Endothelial cell of umbilical vein (primary cell): ENCODE data around the gene DNAJC4.

Experiments
- EZH2 ChIP-seq: IDR thresholded peaks from 2 replicates; pipeline ENCODE4 v1.6.1; 2012; ENCODE audit warnings: borderline replicate concordance, low read depth, mild to moderate bottlenecking, moderate library complexity, low read length, inconsistent platforms; ENCODE audit not compliant: severe bottlenecking
- JUN ChIP-seq: IDR thresholded peaks from 2 replicates; pipeline ENCODE4 v1.6.1; 2011; ENCODE audit warnings: borderline replicate concordance, low read depth; ENCODE audit not compliant: insufficient read length, insufficient read depth
- MYC ChIP-seq: IDR thresholded peaks from one replicate; pipeline ENCODE4 v1.6.1; 2011; ENCODE audit warnings: mild to moderate bottlenecking, low read depth, low read length
- POLR2A ChIP-seq: IDR thresholded peaks from 2 replicates; pipeline ENCODE4 v1.6.1; 2012; ENCODE audit warnings: low read depth, mild to moderate bottlenecking, control low read depth, low read length
- POLR2AphosphoS5 ChIP-seq: IDR thresholded peaks from 2 replicates; pipeline ENCODE4 v1.6.1; 2012; ENCODE audit warnings: low read depth, mild to moderate bottlenecking, control low read depth, low read length, moderate library complexity; ENCODE audit not compliant: insufficient read depth
- TF ChIP-seq, protein P1 (sequence below), 2 donors: IDR thresholded peaks; 1 replicate in 1 of 2; 2 replicates in 1 of 2; pipeline ENCODE4 v1.5.1; 2011; ENCODE audit warnings: low read length in 2 of 2, mild to moderate bottlenecking in 2 of 2, moderate library complexity in 2 of 2, control low read depth in 1 of 2, inconsistent platforms in 1 of 2, low read depth in 1 of 2; ENCODE audit not compliant: insufficient read depth in 1 of 2; ENCODE audit errors: extremely low read depth in 1 of 2

DNA sequence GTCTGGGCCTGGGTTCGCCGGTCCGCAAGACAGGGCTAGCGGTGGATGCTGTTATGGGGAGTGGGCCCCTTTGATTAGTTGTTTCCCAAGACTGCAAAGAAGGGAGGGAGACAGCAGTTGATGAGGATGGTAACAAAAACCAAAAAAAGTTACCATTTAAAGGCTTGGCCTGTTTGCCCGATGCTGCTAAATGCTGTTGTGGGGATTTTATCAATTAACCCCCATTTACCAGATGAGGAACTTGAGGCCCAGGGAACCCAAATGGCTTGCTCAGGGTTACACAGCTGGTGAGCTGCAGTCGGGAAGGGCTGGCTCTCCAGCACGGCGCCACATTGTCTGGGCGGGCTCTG is 7.7 kb upstream of the DNAJC4 start:
- TF ChIP-seq, protein P1, sequence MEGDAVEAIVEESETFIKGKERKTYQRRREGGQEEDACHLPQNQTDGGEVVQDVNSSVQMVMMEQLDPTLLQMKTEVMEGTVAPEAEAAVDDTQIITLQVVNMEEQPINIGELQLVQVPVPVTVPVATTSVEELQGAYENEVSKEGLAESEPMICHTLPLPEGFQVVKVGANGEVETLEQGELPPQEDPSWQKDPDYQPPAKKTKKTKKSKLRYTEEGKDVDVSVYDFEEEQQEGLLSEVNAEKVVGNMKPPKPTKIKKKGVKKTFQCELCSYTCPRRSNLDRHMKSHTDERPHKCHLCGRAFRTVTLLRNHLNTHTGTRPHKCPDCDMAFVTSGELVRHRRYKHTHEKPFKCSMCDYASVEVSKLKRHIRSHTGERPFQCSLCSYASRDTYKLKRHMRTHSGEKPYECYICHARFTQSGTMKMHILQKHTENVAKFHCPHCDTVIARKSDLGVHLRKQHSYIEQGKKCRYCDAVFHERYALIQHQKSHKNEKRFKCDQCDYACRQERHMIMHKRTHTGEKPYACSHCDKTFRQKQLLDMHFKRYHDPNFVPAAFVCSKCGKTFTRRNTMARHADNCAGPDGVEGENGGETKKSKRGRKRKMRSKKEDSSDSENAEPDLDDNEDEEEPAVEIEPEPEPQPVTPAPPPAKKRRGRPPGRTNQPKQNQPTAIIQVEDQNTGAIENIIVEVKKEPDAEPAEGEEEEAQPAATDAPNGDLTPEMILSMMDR (IDR thresholded peaks at IDR 0.05; ENCODE audit: extremely low read depth in 1 of 2, insufficient read depth in 1 of 2, low read depth in 1 of 2, low read length in 2 of 2) = no peak
- TF ChIP-seq EZH2 = no peak
- no peak for TF ChIP-seq MYC
- TF ChIP-seq JUN = no peak
- TF ChIP-seq POLR2AphosphoS5 = no peak
- TF ChIP-seq POLR2A = no peak
